WTC11 (cell line): ENCODE results near the gene TMEM169.

Source experiments
- ATF2 ChIP-seq: sonication (generic); formaldehyde crosslinking; IDR thresholded peaks from 2 replicates; pipeline ENCODE4 v1.8.1; 2022; ENCODE audit warnings: low read depth, missing genetic modification reagents, borderline replicate concordance
- ATF3 ChIP-seq: sonication (generic); formaldehyde crosslinking; conservative IDR thresholded peaks from 2 replicates; pipeline ENCODE4 v1.8.1; 2022; ENCODE audit warnings: mild to moderate bottlenecking, missing genetic modification reagents
- CTCF ChIP-seq: fragments of 200-600 bp; IDR thresholded peaks from 2 replicates; pipeline ENCODE4 v1.8.0; 2022; ENCODE audit warnings: antibody characterized with exemption
- ETV6 ChIP-seq: sonication (generic); formaldehyde crosslinking; IDR thresholded peaks from 2 replicates; pipeline ENCODE4 v1.8.1; 2022; ENCODE audit warnings: mild to moderate bottlenecking, missing genetic modification reagents
- IRF2 ChIP-seq: sonication (generic); formaldehyde crosslinking; IDR thresholded peaks from 2 replicates; pipeline ENCODE4 v1.8.0; 2022; ENCODE audit warnings: low read depth, missing genetic modification reagents, borderline replicate concordance
- NFYB ChIP-seq: sonication (generic); formaldehyde crosslinking; conservative IDR thresholded peaks from 2 replicates; pipeline ENCODE4 v1.8.0; 2022; ENCODE audit warnings: low read depth, missing genetic modification reagents
- RORB ChIP-seq: fragments of 250-450 bp; sonication (Bioruptor Pico); IDR thresholded peaks from 2 replicates; pipeline ENCODE4 v1.9.0; 2021; ENCODE audit warnings: mild to moderate bottlenecking

- TF ChIP-seq ATF2 (no peak), ATF3 (CRISPR knock-in tag) (no peak), RORB (no peak), ETV6 (no peak), IRF2 (no peak), CTCF (no peak), NFYB (CRISPR knock-in tag) (no peak)
Observed at GRCh38 chr2:216064665-216065064, 17.1 kb upstream of the TMEM169 start.
